ENCODE data around the gene DCC. TPM values are rescaled to one million over a fixed set of nuclear protein-coding genes. Genes with fewer than 3 reads are reported as not detected.

DCC gene
- total RNA-seq, 1 experiment from 2014 or later: not detected

DNA sequence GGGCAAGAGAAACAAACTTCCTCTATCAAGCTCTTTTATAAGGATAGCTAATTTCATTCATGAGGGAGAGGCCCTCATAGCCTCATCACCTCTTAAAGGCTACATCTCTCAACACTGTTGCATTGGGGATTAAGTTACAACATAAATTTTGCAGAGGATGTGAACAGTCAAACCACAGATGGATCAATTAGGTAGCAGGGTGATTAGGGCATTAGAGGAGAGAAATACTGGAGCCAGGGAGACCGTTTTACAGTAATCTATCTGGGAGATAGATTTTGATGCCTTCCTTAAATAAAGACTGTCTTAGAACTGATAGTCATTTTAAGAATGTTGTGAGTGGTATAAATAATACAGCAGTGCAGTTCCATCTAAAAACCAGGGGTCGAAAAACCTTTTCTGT is 258.9 kb downstream of the DCC start:
- Histone ChIP-seq H3K9me3 (ENCODE audit: low read length) (0 out of 2 replicates have a peak, but pooled peaks cover 3% of the 10 kb centered on the region), H3K9ac (ENCODE audit: low read length) (no peak overlapping the region), H3K4me3 (ENCODE audit: low read length) (no peak overlapping the region), H3K79me2 (ENCODE audit: low read length) (no peaks in the 10 kb centered on the region), H3K4me2 (ENCODE audit: low read length) (no peak overlapping the region), H3K27me3 (ENCODE audit: low read length) (no peaks in the 10 kb centered on the region), H4K20me1 (ENCODE audit: low read length) (no peaks in the 10 kb centered on the region), H3K9me2 (replicated peaks; ENCODE audit: low read length) (no peaks in the 10 kb centered on the region), H3K36me3 (ENCODE audit: low read depth, low read length) (no peaks in the 10 kb centered on the region), H3K27ac (ENCODE audit: low read length) (no peak overlapping the region), H3K4me1 (ENCODE audit: insufficient read depth, low read length) (no peaks in the 10 kb centered on the region), H3F3A (ENCODE audit: low read length, unreplicated experiment) (no peaks in the 10 kb centered on the region), H2AFZ (ENCODE audit: low read length) (no peak overlapping the region)
- CTCF ChIA-PET: no interaction called here
- TF ChIP-seq EZH2phosphoT487 (IDR thresholded peaks at IDR 0.05; ENCODE audit: borderline replicate concordance, low read length) (no peak), EZH2 (IDR thresholded peaks at IDR 0.05; ENCODE audit: low read length, unreplicated experiment) (no peak)
- TF ChIP-seq, protein P1, sequence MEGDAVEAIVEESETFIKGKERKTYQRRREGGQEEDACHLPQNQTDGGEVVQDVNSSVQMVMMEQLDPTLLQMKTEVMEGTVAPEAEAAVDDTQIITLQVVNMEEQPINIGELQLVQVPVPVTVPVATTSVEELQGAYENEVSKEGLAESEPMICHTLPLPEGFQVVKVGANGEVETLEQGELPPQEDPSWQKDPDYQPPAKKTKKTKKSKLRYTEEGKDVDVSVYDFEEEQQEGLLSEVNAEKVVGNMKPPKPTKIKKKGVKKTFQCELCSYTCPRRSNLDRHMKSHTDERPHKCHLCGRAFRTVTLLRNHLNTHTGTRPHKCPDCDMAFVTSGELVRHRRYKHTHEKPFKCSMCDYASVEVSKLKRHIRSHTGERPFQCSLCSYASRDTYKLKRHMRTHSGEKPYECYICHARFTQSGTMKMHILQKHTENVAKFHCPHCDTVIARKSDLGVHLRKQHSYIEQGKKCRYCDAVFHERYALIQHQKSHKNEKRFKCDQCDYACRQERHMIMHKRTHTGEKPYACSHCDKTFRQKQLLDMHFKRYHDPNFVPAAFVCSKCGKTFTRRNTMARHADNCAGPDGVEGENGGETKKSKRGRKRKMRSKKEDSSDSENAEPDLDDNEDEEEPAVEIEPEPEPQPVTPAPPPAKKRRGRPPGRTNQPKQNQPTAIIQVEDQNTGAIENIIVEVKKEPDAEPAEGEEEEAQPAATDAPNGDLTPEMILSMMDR (conservative IDR thresholded peaks at IDR 0.05; ENCODE audit: low read depth, low read length): no peak
- BruUV-seq (replicated peaks): no TSS peak
- POLR2A ChIA-PET (ENCODE audit: unreplicated experiment): no interaction called here
- intact Hi-C loops (cut with micrococcal nuclease): no loop called here
- DNase-seq (no peak), ATAC-seq (no peak)

DNA sequence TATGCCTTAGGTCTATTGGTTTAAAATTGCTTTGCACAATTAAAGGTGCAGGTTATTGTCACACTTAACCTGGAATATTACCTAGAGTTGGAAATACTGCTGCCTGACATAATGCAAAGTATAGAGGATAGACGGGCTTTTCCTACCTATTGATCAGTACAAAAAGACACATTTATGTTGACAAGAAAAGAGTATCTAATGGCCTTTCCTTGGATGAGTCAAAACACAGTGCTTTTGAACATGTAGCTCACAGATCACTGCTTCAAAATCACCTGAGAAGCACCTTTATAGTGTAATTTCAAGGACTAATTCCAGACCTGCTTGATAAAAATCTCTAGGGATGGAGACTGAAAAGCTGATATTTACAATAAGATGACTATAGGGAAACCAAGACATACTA is 262.8 kb downstream of the DCC start:
- Histone ChIP-seq H3K9ac (ENCODE audit: low read length) (no peak overlapping the region), H4K20me1 (ENCODE audit: low read length) (no peaks in the 10 kb centered on the region), H3K9me2 (replicated peaks; ENCODE audit: low read length) (no peaks in the 10 kb centered on the region), H3K27me3 (ENCODE audit: low read length) (no peaks in the 10 kb centered on the region), H3K4me1 (ENCODE audit: insufficient read depth, low read length) (no peaks in the 10 kb centered on the region), H3F3A (ENCODE audit: low read length, unreplicated experiment) (no peaks in the 10 kb centered on the region), H3K4me2 (ENCODE audit: low read length) (no peak overlapping the region), H3K27ac (ENCODE audit: low read length) (no peak overlapping the region), H3K4me3 (ENCODE audit: low read length) (no peak overlapping the region), H2AFZ (ENCODE audit: low read length) (no peak overlapping the region), H3K36me3 (ENCODE audit: low read depth, low read length) (no peaks in the 10 kb centered on the region), H3K79me2 (ENCODE audit: low read length) (no peaks in the 10 kb centered on the region), H3K9me3 (ENCODE audit: low read length) (0 out of 2 replicates have a peak, but pooled peaks cover 3% of the 10 kb centered on the region)
- ChIA-PET CTCF (no interaction called here), POLR2A (ENCODE audit: unreplicated experiment) (no interaction called here)
- intact Hi-C loops (cut with micrococcal nuclease): no loop called here
- DNase-seq (no peak), ATAC-seq (no peak)
- TF ChIP-seq, protein P1 (conservative IDR thresholded peaks at IDR 0.05; ENCODE audit: low read depth, low read length): no peak
- no TSS peak for BruUV-seq (replicated peaks)

DNA sequence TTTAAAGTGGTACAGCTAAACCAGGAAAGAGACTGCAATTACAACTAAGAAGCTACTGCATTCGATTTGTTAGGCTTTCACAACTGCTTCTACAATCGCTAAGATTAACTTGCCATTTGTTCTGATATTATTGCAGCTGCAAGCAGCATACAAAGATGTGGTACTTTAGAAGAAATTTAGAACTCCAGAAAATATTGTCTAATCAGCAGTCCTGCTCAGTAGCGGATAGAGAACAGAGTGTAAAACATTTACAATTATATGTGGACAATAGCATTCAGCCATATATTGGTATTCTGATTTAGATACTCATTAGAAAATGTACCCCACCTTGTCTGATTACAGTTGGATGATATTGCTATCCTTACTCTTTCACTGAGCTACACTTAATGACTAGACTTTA is 265.3 kb downstream of the DCC start:
- H3K79me2 ChIP-seq (ENCODE audit: low read length): no peaks in the 10 kb centered on the region
- no peak overlapping the region for H3K4me3 ChIP-seq (ENCODE audit: low read length)
- H3K36me3 ChIP-seq (ENCODE audit: low read depth, low read length): no peaks in the 10 kb centered on the region
- no peaks in the 10 kb centered on the region for H4K20me1 ChIP-seq (ENCODE audit: low read length)
- intact Hi-C loops (cut with micrococcal nuclease): no loop called here
- H3K9ac ChIP-seq (ENCODE audit: low read length): no peak overlapping the region
- no peak overlapping the region for H3K27ac ChIP-seq (ENCODE audit: low read length)
- no TSS peak for BruUV-seq (replicated peaks)
- TF ChIP-seq EZH2phosphoT487 (IDR thresholded peaks at IDR 0.05; ENCODE audit: borderline replicate concordance, low read length) (no peak), EZH2 (IDR thresholded peaks at IDR 0.05; ENCODE audit: low read length, unreplicated experiment) (no peak)
- TF ChIP-seq, protein P1 (conservative IDR thresholded peaks at IDR 0.05; ENCODE audit: low read depth, low read length): no peak
- H3K27me3 ChIP-seq (ENCODE audit: low read length): no peaks in the 10 kb centered on the region
- H3F3A ChIP-seq (ENCODE audit: low read length, unreplicated experiment): no peaks in the 10 kb centered on the region
- no peaks in the 10 kb centered on the region for H3K4me1 ChIP-seq (ENCODE audit: insufficient read depth, low read length)
- ChIA-PET CTCF (no interaction called here), POLR2A (ENCODE audit: unreplicated experiment) (no interaction called here)
- no peak overlapping the region for H2AFZ ChIP-seq (ENCODE audit: low read length)
- H3K4me2 ChIP-seq (ENCODE audit: low read length): no peak overlapping the region
- 0 out of 2 replicates have a peak, but pooled peaks cover 7% of the 10 kb centered on the region for H3K9me3 ChIP-seq (ENCODE audit: low read length)
- ATAC-seq (no peak), DNase-seq (no peak)
- no peaks in the 10 kb centered on the region for H3K9me2 ChIP-seq (replicated peaks; ENCODE audit: low read length)

All from PC-3 (cell line).